Hematopoietic multipotent progenitor cell treated with erythropoietin and hydrocortisone succinate and interleukin-3 and kit ligand, for 15 days (in vitro differentiated cells): ENCODE measurements around the gene ACP7.
"Not testable (repeated sequence)": the region's sequence is repeated elsewhere in the genome, so short reads cannot be mapped to it uniquely, and the experiment has no call there.

Experiments
- DNase-seq: peaks from one replicate; pipeline ENCODE4 v3.0.0-alpha.2; 2015; ENCODE audit warnings: low spot score

ACP7 gene

GRCh38 chr19:39078436-39079200 lies 5.5 kb upstream of the ACP7 start:
- no peak for DNase-seq

DNA sequence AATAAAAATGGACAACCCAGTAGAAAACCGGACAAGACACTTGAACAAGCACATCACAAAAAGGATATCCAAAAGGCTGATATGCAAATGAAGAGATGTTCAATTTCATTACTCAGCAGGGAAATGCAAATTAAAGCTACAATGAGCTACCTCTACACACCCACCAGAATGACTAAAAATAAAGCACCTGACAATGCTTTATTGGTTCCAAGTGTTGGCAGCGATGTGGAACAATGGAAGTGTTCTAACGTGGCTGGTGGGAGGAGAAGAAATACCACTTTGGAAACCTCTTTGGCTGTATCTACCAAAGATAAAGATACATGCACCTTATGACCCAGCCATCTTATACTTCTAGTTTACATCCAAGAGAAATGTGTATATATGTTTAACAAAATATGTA lies 3.7 kb upstream of the ACP7 start:
- no peak for DNase-seq

DNA sequence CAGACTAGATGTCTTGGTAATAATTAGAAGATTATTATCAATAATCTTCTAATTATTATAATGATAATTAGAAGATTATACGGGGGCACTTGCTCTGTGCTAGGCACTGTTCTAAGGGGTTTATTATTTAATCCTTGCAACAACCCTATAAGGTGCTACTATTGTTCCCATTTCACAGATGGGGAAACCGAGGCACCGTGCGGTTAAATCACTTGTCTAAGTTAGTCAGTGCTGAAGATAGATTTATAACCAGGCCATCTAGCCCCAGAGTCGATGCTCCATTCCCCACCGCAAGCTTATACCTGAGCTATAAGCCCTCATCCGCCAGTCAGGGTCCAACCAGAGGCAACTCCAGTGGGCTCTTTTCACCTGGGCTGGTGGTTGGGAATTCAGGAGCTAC lies 2.0 kb upstream of the ACP7 start:
- DNase-seq, result no peak

GRCh38 chr19:39082745-39083598 lies 1.2 kb upstream of the ACP7 start:
- DNase-seq, result no peak

- no peak for DNase-seq
Measured at GRCh38 chr19:39083599-39083982, 577 bp upstream of the ACP7 start.

DNA sequence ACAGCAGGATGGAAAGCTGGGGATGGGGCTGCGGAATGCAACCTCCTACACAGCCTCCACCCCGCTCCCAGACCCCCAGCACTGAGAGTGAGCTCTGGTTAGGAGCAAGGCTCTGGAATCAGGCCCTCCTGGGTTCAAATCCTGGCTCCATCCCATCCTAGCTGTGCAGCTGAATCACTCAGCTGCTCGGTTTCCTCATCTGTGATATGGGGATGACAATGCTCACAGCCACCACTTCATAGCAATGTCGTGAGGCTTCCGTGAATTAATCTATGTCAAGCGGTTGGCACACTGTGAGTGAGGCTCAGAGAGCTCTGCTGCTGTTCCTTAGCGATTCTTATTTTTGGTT lies 538 bp downstream of the ACP7 start:
- no peak for DNase-seq

DNA sequence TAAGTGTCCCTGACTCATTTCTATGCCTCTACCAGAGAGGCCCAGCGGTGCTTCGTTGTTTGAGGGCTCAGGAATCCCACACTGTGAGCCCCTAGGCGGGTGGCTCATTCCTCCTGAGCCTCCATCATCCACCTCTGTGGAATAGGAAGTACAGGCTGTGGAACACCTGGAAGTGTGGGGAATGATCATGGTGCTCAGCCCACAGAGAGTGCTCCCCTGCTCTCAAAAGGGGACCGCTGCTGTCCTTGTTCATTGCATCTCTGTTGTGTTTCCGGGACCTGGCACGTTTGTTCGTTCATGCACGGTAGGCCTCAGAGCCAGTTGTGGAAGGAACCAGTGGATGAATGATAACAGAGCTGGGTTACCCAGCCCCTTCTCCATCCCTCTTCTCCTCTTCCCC lies 1.2 kb downstream of the ACP7 start:
- DNase-seq, result no peak

DNA sequence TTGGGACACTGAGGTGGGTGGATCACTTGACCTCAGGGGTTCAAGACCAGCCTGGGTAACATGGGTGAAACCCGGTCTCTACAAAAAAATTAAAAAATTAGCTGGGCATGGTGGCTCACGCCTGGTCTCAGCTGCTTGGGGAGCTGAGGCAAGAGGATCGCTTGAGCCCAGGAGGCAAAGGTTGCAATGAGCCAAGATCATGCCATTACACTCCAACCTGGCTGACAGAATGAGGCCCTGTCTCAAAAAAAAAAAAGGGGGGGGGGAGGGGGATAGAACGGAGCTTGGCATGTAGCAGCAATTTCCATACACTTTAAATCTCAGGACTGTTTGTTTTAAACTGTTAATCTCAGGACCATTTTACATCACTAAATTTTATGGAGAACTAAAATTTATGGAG lies 2.2 kb downstream of the ACP7 start:
- DNase-seq, result no peak

DNA sequence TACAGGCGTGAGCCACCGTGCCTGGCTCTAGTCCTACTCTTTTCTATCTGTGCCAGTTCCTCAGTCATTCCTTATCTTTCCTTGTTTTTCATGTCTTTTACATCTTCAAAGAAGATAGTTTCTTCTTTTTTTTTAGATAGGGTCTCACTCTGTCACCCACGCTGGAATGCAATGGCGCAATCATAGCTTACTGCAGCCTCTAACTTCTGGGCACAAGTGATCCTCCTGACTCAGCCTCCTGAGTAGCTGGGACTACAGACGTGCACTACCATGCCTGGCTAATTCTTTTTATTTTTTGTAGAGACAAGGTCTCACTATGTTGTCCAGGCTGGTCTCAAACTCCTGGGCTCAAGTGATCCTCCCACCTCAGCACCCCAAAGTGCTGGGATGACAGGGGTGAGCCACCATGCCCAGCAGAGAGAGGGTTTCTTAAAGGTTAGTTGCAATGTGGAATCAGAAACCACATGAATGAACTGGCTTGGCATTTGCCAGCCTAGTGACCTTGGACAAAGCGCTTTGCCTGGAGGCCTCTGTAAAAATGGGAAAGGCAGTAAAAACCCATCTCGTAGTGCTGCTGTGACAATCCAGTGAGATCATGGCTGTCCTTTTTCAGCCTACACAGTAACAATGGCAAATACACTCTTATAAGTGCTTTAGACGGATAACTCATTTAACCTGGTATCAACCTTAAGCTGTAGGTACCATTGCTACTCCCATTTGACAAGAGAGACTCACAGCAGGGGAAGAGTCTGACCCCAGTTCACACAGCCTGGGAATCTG lies 3.9 kb downstream of the ACP7 start:
- DNase-seq, result no peak

DNA sequence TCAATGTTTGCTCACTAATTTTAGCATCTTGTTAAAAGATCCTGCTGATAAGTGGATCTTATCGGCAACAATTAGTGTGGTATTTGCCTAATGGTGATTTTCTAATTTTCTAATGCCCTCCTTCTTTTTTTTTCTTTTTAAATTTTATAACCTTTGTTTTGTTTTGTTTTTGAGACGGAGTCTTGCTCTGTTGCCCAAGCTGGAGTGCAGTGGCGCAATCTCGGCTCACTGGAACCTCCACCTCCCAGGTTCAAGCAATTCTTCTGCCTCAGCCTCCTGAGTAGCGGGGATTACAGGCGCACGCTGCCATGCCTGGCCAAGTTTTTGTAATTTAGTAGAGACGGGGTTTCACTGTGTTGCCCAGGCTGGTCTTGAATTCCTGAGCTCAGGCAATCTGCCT lies 5.8 kb downstream of the ACP7 start:
- DNase-seq, result not testable (repeated sequence)

DNA sequence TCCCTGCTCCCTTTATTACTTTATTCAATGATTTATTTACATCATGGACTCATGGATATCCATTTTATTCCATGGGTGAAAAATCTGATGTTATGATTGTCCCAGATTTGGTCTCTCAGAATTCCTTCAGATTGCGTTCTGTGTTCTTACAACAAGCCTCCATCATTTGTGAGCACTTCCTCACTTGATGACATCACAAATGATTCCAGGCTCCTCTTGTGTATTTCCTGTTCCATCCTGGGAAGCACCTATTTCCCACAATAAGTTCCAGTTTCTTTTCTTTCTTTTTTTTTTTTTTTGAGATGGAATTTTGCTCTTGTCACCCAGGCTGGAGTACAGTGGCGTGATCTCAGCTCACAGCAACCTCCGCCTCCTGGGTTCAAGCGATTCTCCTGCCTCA lies 6.7 kb downstream of the ACP7 start:
- no peak for DNase-seq

DNA sequence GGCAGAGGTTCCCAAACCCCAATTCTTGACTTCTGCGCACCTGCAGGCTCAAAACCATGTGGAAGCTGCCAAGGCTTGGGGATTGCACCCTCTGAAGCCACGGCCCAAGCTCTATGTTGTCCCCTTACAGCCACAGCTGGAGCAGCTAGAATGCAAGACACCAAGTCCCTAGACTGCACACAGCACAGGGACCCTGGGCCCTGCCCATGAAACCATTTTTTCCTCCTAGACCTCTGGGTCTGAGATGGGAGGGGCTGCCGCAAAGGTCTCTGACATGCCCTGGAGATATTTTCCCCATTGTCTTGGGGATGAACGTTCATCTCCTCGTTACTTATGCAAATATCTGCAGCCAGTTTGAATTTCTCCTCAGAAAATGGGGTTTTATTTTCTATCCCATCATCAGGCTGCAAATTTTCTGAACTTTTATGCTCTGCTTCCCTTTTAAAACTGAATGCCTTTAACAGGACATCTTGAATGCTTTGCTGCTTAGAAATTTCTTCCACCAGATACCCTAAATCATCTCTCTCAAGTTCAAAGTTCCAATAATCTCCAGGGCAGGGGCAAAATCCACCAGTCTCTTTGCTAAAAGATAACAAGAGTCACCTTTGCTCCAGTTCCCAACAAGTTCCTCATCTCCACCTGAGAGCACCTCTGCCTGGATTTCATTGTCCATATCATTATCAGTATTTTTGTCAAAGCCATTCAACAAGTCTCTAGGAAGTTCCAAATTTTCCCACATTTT lies 11.8 kb downstream of the ACP7 start:
- DNase-seq, result not testable (repeated sequence)

GRCh38 chr19:39097299-39097698 lies 13.1 kb downstream of the ACP7 start:
- no peak for DNase-seq

GRCh38 chr19:39097721-39098120 lies 13.6 kb downstream of the ACP7 start:
- no peak for DNase-seq

DNA sequence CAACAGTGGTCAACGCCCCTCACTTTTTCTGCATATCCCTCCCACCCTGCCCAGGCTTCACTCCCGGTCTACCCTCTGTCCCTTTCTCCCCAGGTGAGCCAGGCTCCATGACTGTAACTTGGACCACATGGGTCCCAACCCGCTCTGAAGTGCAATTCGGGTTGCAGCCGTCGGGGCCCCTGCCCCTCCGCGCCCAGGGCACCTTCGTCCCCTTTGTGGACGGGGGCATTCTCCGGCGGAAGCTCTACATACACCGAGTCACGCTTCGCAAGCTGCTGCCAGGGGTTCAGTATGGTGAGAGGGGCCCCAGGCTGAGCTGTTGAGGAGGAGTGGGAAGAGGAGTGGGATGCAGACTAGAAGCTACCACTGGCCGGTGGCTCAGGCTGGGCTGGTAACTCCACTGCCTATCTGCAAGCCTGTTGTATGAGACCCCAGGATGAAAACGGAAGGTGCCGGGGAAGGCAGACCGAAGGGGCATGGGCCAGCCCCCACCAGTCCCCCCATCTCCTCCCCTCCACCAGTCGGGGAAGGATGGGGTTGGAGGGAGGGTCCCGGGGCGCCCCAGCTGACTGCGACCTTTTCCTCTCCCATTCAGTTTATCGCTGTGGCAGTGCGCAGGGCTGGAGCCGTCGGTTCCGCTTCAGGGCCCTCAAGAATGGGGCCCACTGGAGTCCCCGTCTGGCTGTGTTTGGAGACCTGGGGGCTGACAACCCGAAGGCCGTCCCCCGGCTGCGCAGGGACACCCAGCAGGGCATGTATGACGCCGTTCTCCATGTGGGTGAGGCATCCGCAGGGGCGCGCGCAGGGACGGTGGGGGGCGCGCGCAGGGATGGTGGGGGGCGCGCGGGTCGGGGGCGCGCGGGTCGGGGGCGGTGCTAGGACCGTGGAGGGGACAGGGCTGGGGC lies 14.4 kb downstream of the ACP7 start:
- DNase-seq, result no peak

GRCh38 chr19:39099341-39099740 lies 15.2 kb downstream of the ACP7 start:
- no peak for DNase-seq

DNA sequence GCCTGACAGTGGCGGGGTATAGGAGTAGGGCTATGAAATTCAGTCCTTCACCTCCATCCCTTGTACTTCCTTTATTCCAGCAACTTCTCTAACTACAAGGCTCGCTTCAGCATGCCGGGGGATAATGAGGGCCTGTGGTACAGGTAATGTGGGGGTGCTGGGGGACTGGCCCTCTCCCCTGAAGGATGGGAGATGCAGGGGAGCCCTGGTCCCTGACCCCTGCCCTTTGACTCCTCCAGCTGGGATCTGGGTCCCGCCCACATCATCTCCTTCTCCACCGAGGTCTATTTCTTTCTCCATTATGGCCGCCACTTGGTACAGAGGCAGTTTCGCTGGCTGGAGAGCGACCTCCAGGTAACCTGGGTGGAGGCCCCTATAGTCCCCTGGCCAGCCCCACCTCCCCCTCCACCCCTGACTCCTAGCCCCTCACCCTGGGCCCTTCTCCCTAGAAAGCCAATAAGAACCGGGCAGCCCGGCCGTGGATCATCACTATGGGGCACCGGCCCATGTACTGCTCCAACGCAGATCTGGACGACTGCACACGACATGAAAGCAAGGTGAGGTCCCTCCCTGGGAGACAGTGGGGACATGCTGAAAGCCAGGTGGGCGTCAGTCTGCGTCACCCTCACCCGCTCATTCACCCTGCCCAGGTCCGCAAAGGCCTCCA lies 16.5 kb downstream of the ACP7 start:
- DNase-seq, result no peak

DNA sequence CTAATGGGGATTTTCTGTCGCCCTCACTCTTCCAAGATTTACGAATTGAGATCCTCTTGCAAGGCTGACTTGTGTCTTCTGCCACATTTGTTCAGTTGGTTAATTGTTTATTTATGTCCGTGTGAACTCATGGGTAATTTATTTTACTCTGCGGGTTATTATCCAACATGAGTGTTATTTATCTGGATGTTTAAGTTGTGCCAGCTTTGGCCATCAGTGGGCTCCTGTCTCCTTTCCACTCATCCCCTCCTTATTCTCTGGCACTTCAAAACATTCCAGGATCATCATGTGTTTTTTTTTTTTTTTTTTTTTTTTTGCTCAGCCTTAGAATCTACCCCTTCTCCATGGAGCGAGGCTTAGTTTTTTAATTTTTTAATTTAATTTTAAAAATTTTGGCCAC lies 19.0 kb downstream of the ACP7 start:
- no peak for DNase-seq

- DNase-seq, result no peak
Measured at GRCh38 chr19:39104186-39104596, 20.0 kb downstream of the ACP7 start.

- DNase-seq, result no peak
Measured at GRCh38 chr19:39106194-39106593, 22.0 kb downstream of the ACP7 start.

- DNase-seq, result no peak
Measured at GRCh38 chr19:39109641-39110040, 25.5 kb downstream of the ACP7 start.
